NCI-H1436 (cell line): ENCODE measurements around the gene IMMP2L.

Source experiments
- DNase-seq: peaks from one replicate; lab custom pipeline; 2025; lab: John Stamatoyannopoulos, UW

IMMP2L gene

GRCh38 chr7:111556977-111557376 is 5.3 kb downstream of the IMMP2L start:
- no peak for DNase-seq

DNA sequence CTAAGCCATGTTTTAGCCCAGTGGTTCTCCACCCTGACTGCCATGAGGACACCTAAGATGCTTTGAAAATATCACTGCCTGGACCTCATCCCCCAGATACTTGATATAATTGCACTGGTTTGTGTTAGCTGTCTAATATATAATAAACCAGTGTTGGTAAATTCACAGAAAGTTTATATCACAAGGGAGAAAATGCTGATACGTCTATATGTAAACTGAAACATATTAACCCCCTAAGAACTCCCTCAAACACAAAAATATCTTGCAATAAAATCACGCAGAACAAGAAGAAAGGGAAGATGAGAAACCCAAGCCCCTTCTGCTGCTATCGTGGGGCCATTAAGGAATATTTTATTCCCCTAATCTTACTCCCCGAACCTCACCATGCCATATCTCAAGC is 8.2 kb downstream of the IMMP2L start:
- DNase-seq, result no peak

GRCh38 chr7:111541067-111541466 is 21.2 kb downstream of the IMMP2L start:
- no peak for DNase-seq

DNA sequence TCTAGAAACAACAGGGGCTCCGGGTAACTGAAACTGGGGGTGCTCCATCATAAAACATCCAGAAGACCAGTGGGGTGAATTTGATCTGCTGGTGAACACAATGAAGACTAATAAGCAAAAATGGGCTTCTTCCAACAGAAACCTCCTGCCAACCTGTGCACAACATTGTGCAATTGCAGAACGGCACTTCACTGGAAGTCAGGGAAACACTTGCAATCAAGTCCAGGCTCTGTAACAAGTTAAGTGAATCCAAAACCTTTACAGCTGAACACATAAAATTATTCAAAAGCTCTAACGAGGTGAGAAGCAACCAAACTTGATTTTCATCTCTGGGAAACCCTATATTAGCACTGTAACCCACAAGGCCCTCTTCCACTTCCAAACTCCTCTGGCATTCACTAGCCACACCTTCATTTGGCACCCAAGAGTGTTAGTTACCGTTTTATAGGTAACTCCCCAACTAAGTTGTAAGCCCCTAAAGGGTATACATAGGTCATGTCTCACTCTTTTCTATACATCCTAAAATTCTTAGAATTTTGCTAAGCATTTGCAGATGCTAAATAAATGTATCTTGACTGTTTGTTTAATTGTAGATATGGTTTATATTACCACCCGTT is 22.0 kb downstream of the IMMP2L start:
- DNase-seq, result no peak

GRCh38 chr7:111537134-111537533 is 25.2 kb downstream of the IMMP2L start:
- DNase-seq, result no peak

- DNase-seq, result no peak
Measured at GRCh38 chr7:111535142-111535870, 27.0 kb downstream of the IMMP2L start.

- peak; percentile 85 for DNase-seq
Measured at GRCh38 chr7:111532625-111533024, 29.7 kb downstream of the IMMP2L start.

GRCh38 chr7:111531993-111532392 is 30.3 kb downstream of the IMMP2L start:
- DNase-seq, result no peak

- DNase-seq, result no peak
Measured at GRCh38 chr7:111530356-111530668, 32.0 kb downstream of the IMMP2L start.

- no peak for DNase-seq
Measured at GRCh38 chr7:111529507-111530355, 32.6 kb downstream of the IMMP2L start.

GRCh38 chr7:111528331-111528730 is 34.0 kb downstream of the IMMP2L start:
- DNase-seq, result no peak

- no peak for DNase-seq
Measured at GRCh38 chr7:111527545-111527944, 34.7 kb downstream of the IMMP2L start.

DNA sequence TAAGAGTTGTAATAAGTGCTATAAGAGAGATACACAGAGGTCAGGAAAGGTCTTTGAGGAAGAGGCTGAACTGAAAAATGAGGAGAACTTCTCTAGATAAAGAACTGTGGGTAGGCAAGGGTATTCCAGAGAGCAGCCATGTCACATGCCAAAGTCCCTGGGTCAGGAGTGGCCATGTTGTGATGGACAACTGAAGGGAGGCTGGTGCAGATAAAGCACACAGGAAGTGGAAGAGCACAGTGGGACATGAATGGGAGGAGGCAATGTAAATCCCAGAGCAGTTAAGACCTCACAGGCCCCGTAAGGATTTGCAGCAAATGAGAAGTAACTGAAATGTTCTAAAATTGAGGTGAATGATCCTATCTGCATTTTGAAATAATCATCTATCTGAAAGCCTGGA is 37.2 kb downstream of the IMMP2L start:
- DNase-seq, result no peak

GRCh38 chr7:111521660-111522059 is 40.6 kb downstream of the IMMP2L start:
- no peak for DNase-seq

GRCh38 chr7:111518264-111518663 is 44.0 kb downstream of the IMMP2L start:
- DNase-seq, result no peak

GRCh38 chr7:111517549-111517951 is 44.7 kb downstream of the IMMP2L start:
- DNase-seq, result no peak

DNA sequence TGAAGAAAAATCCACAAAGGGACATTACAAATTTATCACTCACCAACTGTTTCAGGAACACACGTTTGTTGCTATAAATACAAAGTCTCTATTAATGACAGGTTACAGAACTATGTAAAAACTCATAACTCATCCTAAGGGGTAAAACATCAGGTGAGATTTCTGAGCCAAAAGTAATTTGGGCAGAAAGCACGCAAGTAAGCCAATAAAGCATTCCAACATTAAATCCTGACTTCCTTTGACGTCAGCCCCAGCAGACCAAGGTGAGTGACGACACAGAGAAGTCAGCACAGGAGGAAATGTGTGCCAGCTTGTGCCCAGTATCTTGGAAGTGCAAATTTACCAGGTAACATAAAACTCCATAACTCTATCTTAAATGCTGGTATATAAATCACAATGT is 45.7 kb downstream of the IMMP2L start:
- no peak for DNase-seq

DNA sequence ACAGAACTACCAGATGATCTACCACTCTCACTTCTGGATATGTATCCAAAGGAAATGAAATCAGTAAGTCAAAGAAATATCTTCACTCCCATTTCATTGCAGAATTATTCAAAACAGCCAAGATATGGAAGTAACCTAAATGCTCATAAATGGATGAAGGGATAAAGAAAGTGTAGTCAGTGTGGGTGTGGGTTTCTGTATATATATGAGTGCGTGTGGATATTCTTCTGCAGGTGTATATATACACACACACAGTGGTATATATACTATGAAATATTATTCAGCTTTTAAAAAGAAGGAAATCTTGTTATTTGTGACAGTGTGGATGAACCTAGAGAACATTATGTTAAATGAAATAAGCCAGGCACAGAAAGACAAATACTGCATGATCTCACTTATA is 48.7 kb downstream of the IMMP2L start:
- DNase-seq, result no peak

GRCh38 chr7:111511845-111512244 is 50.4 kb downstream of the IMMP2L start:
- DNase-seq, result no peak

DNA sequence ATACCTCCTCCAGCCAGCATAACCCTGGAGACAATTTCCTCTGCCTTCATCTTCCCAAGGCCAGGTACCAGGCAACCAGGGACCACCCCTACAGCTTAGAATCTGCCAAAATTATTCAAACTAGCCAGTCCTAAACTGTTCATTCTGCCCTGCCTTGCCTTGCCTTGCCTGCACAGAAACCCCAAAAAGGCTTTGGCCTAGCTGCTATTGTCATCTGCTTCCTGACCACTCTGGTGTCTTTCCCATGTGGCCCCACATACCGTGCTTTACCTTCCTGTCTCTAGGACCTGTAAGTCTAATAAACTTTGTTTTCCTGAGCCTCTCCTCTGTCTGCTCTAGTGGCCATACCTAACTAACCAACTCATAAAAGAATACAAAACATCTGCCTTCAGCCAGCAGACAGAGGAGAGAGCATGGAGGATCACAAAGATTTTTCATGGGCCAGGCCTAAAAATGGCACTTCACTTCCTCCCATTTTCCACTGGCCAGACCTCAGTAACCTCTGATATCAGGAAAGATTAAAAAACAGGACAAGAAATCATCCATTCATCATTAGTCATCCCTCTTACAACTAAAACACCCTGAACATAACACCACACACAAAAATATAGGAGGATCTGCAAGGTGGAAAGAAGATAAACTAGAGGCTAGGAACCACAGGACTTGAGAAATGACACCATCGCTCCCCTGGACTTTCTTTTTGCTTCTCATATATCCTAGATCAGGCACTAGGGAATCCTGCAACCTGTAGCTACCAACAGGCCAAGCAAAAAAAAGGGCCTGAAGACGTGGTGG is 51.5 kb downstream of the IMMP2L start:
- no peak for DNase-seq

- no peak for DNase-seq
Measured at GRCh38 chr7:111510062-111510461, 52.2 kb downstream of the IMMP2L start.

GRCh38 chr7:111509288-111509687 is 53.0 kb downstream of the IMMP2L start:
- no peak for DNase-seq
